Measurements from ENCODE around the gene ABCG1.

Gene ABCG1

GRCh38 chr21:42266971-42267556, 48.1 kb downstream of the ABCG1 start:
- no peak for DNase-seq

DNA sequence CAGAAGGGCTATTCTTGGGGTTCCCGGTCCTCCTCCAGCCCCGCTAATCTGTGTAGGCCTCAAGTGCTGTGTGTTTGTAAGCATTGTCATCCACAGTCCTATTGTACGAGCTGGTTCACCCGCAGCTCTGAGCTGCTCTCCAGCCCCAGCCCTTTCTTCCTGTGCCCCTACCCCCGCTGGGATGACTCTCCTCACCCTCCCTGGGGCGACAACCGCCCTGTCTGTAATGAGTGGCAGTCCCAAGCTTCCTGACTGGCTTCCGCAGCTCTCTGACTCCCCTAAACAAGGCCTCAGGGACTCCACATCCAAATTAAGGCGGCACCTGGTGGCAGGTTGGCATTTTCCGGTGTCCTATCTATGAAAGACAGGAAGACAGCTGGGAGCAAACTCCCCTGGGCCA, 50.4 kb downstream of the ABCG1 start:
- DNase-seq, result no peak

DNA sequence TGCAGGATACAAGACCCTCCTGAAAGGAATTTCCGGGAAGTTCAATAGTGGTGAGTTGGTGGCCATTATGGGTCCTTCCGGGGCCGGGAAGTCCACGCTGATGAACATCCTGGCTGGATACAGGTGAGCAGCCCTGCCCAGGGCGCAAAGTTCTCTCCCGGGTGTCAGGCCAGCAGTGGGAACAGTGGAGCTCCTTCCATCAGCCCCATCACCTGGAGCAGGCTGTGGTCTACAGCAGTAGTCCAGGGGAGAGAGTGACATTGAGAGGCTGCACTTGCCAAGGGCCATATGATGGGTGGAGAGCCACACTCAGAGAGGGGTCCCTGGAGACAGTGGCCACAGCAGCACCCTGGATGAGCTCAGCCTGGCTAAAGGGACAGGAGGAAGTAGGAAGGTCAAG, 52.1 kb downstream of the ABCG1 start:
- no peak for DNase-seq

GRCh38 chr21:42272109-42272962, 53.4 kb downstream of the ABCG1 start:
- no peak for DNase-seq

- DNase-seq, result no peak
Observed at GRCh38 chr21:42272984-42273600, 54.2 kb downstream of the ABCG1 start.

GRCh38 chr21:42276076-42276475, 57.1 kb downstream of the ABCG1 start:
- no peak for DNase-seq

GRCh38 chr21:42276526-42277154, 57.7 kb downstream of the ABCG1 start:
- DNase-seq, result no peak

DNA sequence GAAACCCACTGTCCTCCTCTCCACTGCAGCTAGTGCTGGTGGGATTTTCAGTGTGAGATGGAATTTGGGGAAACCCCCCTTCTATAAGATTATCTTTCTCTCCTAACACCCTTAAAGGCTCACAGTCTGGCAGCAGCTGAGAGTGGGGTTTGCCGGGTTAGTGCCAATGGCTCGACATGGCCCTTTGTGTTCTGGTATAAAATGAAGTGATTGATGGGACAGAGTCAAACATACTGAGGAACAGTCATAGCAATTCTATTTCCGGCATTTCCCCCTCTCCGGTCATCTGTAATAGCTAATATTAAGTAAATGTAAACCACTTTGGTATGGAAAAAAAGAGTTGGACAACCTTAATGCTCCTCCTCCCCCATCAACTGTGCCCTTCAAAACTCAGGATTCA, 58.7 kb downstream of the ABCG1 start:
- DNase-seq, result no peak

- DNase-seq, result no peak
Observed at GRCh38 chr21:42278451-42279149, 59.7 kb downstream of the ABCG1 start.

GRCh38 chr21:42279341-42279871, 60.5 kb downstream of the ABCG1 start:
- no peak for DNase-seq

- DNase-seq, result no peak
Observed at GRCh38 chr21:42279888-42280287, 60.9 kb downstream of the ABCG1 start.

- DNase-seq, result no peak
Observed at GRCh38 chr21:42280356-42281180, 61.6 kb downstream of the ABCG1 start.

DNA sequence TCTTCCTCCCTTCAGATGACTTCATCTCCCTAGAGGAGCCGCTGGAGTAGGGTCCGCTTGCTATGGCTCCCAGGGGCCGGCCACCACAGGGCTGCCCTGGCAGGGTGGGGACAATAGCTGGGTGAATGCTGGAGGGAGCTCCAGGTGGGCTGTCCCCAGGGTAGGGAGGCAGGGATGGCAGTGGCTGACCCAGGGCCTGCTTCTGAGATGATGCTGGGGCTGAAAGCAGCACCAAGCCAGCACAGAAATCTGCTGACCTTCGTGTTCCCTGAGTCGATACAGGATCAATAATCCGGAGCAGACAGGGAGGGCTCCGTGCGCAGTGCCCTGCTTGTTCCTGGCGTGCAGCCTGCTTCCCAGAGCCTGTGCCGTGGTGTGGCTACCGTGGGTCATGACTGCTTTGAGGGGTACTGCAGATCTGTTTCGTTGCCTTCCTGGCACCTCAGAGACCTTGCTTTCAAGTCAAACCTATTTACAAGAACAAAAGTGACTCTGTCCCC, 62.3 kb downstream of the ABCG1 start:
- DNase-seq, result no peak

GRCh38 chr21:42282021-42282420, 63.1 kb downstream of the ABCG1 start:
- no peak for DNase-seq

DNA sequence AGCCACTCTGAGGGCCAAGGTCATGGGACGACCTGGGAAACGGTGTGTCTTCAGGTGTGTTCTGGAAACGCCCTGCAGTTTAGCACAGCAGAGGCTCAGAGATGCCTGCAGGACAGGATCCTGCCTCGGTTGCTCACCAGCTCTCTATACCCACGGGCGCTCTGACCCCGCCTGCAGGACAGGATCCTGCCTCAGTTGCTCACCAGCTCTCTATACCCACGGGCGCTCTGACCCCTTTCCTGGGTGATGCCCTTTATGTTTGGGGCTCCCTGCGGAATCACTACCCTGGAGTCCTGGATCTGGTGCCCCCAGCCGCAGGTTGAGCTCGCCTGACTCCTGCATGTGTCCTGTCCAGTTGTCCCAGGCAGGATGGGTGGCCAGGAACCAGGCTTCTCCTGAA, 63.8 kb downstream of the ABCG1 start:
- no peak for DNase-seq

- no peak for DNase-seq
Observed at GRCh38 chr21:42285569-42286245, 66.8 kb downstream of the ABCG1 start.

- no peak for DNase-seq
Observed at GRCh38 chr21:42286416-42286815, 67.5 kb downstream of the ABCG1 start.

DNA sequence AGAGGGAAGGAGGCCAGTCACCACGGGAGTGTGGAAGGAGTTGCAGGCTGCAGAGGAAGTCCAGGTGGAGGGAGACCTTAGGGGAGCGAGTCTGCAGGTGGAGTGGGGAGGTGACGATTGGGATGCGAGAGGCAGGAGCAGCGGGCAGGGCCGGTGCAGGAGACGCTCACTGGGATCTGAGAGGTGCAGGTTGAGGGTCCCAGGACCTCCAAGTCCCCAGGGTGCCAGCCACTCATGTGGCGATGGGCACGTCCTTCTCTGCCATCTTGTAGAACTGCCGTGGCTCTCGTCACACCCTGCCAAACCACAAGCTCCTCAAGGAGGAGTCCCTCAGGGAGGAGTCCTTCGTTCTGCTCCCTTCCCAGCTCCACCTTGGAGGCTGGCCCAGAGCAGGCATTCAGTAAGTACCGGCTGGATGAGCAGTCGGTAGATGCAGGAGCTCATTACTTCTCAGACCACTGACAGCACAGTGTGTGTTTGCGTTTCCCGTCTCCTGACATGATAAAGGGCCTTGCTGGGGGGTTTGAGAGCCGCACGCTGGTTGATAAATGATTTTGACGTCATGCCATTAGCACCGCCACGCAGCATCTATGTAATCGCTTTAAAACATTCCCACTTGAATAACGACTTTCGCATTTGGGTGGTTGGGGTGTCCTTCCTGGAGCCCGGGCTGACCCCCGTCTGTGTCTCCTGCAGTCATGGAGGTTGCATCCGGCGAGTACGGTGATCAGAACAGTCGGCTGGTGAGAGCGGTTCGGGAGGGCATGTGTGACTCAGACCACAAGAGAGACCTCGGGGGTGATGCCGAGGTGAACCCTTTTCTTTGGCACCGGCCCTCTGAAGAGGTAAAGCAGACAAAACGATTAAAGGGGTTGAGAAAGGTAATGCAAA, 68.5 kb downstream of the ABCG1 start:
- DNase-seq, result no peak
